ENCODE results near the gene MRPL12.

- TF ChIP-seq ZNF274 (IDR thresholded peaks at IDR 0.05; ENCODE audit: low read depth, low read length) (no peak), YY1 (IDR thresholded peaks at IDR 0.05; ENCODE audit: insufficient read depth, insufficient read length) (no peak), SUZ12 (IDR thresholded peaks at IDR 0.05; ENCODE audit: extremely low read depth, insufficient read depth, insufficient read length) (no peak)
Measured at GRCh38 chr17:81712468-81713003, 9.4 kb downstream of the MRPL12 start.
